MM.1S (cell line): ENCODE measurements around the gene SCN1A.

ENCODE experiments used
- EZH2phosphoT487 ChIP-seq: fragments of 300-600 bp; sonication (generic); IDR thresholded peaks from 2 replicates; pipeline ENCODE4 v1.6.1; 2018; ENCODE audit warnings: antibody characterized with exemption, low read length
- TF ChIP-seq, protein P1 (sequence below): fragments of 300-600 bp; sonication (generic); IDR thresholded peaks from 2 replicates; pipeline ENCODE4 v1.5.1; 2016; ENCODE audit warnings: antibody characterized with exemption, low read length, mixed read lengths

DNA sequence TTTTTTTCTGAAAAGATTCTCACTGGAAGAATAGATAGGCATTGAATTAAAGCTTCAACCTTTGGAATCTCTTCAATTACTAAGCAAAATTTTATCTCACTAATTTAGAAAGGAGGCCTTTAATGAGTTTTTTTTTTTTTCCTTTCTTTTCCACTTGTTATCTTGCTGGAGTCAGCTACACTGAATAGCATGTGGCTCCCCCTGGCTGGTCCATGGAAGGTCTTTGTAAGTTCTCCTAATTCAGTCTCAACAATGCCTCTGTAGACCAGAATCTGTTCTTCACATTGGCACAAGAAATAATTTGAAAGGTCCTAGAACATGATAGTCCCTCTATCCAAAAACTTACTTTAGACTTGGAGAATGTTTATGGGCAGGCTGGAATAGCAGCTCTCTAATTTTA is 24.2 kb upstream of the SCN1A start:
- TF ChIP-seq, protein P1, sequence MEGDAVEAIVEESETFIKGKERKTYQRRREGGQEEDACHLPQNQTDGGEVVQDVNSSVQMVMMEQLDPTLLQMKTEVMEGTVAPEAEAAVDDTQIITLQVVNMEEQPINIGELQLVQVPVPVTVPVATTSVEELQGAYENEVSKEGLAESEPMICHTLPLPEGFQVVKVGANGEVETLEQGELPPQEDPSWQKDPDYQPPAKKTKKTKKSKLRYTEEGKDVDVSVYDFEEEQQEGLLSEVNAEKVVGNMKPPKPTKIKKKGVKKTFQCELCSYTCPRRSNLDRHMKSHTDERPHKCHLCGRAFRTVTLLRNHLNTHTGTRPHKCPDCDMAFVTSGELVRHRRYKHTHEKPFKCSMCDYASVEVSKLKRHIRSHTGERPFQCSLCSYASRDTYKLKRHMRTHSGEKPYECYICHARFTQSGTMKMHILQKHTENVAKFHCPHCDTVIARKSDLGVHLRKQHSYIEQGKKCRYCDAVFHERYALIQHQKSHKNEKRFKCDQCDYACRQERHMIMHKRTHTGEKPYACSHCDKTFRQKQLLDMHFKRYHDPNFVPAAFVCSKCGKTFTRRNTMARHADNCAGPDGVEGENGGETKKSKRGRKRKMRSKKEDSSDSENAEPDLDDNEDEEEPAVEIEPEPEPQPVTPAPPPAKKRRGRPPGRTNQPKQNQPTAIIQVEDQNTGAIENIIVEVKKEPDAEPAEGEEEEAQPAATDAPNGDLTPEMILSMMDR: no peak
- TF ChIP-seq EZH2phosphoT487: no peak
